SK-N-MC (cell line): ENCODE data around the gene C5AR2.
"Not testable (repeated sequence)": the region's sequence is repeated elsewhere in the genome, so short reads cannot be mapped to it uniquely, and the experiment has no call there.

Experiments
- DNase-seq: peaks from one replicate; pipeline ENCODE4 v3.0.0-alpha.2; 2011; ENCODE audit warnings: low read depth, low spot score
- H3K27ac ChIP-seq: fragments of 200-600 bp; sonication (generic); 2 replicates; pipeline ENCODE4 v1.5.1; 2016; ENCODE audit warnings: mixed run types
- H3K36me3 ChIP-seq: fragments of 200-600 bp; sonication (generic); 2 replicates; pipeline ENCODE4 v1.6.1; 2017; ENCODE audit warnings: antibody characterized with exemption, low read length, mixed read lengths; ENCODE audit not compliant: insufficient read depth
- H3K4me3 ChIP-seq: fragments of 200-600 bp; sonication (generic); 2 replicates; pipeline ENCODE4 v1.5.1; 2016
- H3K9ac ChIP-seq: fragments of 200-600 bp; sonication (generic); 2 replicates; pipeline ENCODE4 v1.8.0; 2017; ENCODE audit warnings: mixed run types, mixed read lengths; ENCODE audit not compliant: insufficient read length
- H3K9me3 ChIP-seq: fragments of 200-600 bp; sonication (generic); 2 replicates; pipeline ENCODE4 v1.6.1; 2017; ENCODE audit warnings: low read depth, mild to moderate bottlenecking, antibody characterized with exemption, low read length, moderate library complexity, mixed read lengths
- EZH2 ChIP-seq: fragments of 200-600 bp; sonication (generic); IDR thresholded peaks from one replicate; pipeline ENCODE4 v1.6.1; 2017; ENCODE audit warnings: antibody characterized with exemption
- FOXP2 ChIP-seq: optimal IDR thresholded peaks from 2 replicates; pipeline ENCODE3; 2011; ENCODE audit warnings: mild to moderate bottlenecking, moderate library complexity; ENCODE audit not compliant: insufficient read depth; ENCODE audit errors: extremely low read length, control extremely low read depth
- POLR2AphosphoS5 ChIP-seq: IDR thresholded peaks from 2 replicates; pipeline ENCODE4 v1.6.1; 2012; ENCODE audit warnings: mild to moderate bottlenecking, low read depth, low read length, borderline replicate concordance

Gene C5AR2

DNA sequence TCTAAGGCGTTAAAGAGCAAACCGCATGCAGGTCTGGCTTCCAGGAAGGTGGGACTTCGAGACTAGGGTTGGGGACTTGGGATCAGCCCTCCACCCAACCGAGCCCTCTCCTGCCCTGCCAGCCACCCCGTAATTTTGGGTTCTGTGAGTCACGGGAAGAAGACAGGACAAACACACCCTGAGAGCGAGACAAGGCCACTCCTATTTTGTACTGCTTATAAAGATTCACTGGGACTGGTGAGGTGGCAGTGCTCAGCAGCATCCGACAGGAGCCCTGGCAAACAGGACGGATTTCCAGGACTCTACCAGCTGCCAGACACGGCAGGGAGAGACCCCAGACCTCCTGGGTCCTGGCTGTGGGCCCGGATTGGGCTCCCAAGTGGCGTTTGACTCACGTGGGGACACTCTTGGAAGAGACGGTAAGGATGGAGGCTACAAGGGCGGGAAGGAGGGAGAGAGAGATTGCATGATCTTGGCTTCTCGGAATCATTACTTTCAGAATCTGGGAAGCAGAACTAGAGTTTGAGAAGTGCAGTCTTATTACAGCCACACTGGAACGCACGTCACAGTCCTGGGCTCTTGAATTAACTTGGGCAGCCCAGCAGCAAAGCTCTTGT lies at the start of gene C5AR2:
Gene C5AR2 (plus strand): TSS at position 245 of the 617 bp plus-strand sequence. CDS start 8,625 bp downstream, outside the sequence.
- no peak within 1 kb of the TSS for H3K4me3 ChIP-seq
- DNase-seq = no peak
- H3K9me3 ChIP-seq = no peaks in the 10 kb centered on the region
- TF ChIP-seq POLR2AphosphoS5 = no peak
- TF ChIP-seq EZH2 = no peak
- no peak for TF ChIP-seq FOXP2
- no peaks in the 10 kb centered on the region for H3K36me3 ChIP-seq
- no peak within 1 kb of the TSS for H3K9ac ChIP-seq
- H3K27ac ChIP-seq = no peak within 1 kb of the TSS

DNA sequence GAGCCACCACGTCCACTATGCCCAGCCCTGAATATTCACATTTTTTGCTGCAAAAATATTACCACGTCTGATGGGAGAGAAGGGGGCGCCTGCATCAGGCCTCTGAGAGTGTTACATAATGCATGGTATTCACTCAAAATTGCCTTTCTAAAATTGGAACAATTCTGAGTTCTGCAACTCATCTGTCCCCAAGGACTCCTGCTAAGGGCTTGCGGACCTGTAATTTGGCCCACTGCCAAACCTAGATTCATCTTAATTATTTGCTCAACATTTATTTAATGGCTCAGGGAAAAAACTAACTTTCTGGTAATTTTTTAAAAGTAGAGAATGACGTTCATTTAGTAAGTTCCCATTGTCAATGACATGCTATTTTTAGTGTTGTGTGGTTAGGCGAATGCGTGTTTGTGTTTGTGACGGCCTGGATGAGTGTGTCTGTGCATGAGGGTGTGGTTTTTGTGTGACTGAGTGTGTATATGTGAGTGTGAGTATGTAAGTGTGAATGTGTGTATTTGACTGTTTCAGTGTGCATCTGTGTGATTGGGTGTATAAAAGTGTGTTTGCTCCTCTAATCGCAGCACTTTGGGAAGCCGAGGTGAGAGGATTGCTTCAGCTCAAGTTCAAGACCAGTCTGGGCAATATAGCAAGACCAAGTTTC lies 48.4 kb upstream of the C5AR2 start:
- H3K9me3 ChIP-seq = no peaks in the 10 kb centered on the region
- DNase-seq = no peak
- H3K27ac ChIP-seq = no peak overlapping the region
- no peak overlapping the region for H3K9ac ChIP-seq
- TF ChIP-seq POLR2AphosphoS5 (no peak), FOXP2 (no peak), EZH2 (no peak)
- no peaks in the 10 kb centered on the region for H3K36me3 ChIP-seq
- H3K4me3 ChIP-seq = no peak overlapping the region

DNA sequence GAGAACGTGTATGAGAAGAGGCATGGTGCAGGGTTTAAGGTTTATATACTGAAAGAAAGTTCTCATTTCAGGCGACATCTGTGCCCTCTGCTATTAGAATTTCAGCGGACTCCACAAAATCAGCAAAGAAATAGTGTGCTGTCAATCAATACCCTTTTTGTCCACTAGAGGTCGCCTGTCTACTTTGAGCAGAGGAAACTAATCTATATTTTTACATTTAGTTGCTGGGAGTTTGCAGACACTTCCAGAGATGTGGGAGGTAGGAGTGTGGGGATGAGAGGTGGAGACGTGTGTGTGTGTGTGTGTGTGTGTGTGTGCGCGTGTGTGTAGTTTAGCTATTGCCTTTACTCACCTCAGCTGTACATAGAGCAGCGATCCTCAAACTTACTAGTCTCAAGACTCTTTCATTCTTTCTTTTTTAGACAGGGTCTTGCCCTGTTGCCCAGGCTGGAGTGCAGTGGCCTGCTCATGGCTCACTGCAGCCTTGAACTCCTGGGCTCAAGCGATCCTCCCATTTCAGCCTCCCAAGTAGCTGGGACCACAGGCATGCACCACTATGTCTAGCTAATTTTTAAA lies 47.6 kb upstream of the C5AR2 start:
- peak; percentile 56 for DNase-seq
- H3K36me3 ChIP-seq = no peaks in the 10 kb centered on the region
- no peaks in the 10 kb centered on the region for H3K9me3 ChIP-seq
- no peak overlapping the region for H3K27ac ChIP-seq
- no peak overlapping the region for H3K9ac ChIP-seq
- no peak overlapping the region for H3K4me3 ChIP-seq
- TF ChIP-seq EZH2 = no peak
- no peak for TF ChIP-seq POLR2AphosphoS5
- no peak for TF ChIP-seq FOXP2

DNA sequence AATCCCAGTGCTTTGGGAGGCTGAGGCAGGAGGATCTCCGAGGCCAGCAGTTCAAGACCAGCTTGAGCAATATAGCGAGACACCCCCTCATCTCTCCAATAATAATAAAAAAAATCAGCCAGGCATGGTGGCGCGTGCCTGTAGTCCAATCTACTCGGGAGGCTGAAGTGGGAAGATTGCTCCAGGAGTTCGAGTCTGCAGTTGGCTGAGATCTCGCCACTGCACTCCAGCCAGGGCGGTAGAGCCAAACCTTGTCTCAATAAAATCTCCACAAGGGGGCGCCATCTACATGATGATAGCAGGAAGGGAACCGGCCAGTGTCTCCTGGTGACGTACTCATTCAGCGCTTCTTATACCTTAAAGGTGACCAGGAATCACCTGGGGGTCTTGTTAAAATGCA lies 35.9 kb upstream of the C5AR2 start:
- Histone ChIP-seq H3K9me3 (no peaks in the 10 kb centered on the region), H3K36me3 (no peaks in the 10 kb centered on the region), H3K27ac (no peak overlapping the region), H3K4me3 (no peak overlapping the region), H3K9ac (no peak overlapping the region)
- TF ChIP-seq POLR2AphosphoS5 (no peak), FOXP2 (no peak), EZH2 (no peak)
- no peak for DNase-seq

DNA sequence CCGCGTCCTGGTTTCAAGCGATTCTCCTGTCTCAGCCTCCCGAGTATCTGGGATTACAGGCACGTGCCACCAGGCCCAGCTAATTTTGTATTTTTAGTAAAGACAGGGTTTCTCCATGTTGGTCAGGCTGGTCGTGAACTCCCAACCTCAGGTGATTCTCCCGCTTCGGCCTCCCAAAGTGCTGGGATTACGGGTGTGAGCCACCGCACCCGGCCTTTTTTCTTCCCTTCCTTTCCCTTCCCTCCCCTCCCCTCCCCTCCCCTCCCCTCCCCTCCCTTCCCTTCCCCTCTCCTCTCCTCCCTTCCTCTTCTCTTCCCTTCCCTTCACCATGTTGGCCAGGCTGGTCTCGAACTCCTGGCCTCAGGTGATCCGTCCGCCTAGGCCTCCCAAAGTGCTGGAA lies 31.1 kb upstream of the C5AR2 start:
- not testable (repeated sequence) for H3K36me3 ChIP-seq, H3K9ac ChIP-seq, DNase-seq, H3K4me3 ChIP-seq, H3K9me3 ChIP-seq, H3K27ac ChIP-seq

DNA sequence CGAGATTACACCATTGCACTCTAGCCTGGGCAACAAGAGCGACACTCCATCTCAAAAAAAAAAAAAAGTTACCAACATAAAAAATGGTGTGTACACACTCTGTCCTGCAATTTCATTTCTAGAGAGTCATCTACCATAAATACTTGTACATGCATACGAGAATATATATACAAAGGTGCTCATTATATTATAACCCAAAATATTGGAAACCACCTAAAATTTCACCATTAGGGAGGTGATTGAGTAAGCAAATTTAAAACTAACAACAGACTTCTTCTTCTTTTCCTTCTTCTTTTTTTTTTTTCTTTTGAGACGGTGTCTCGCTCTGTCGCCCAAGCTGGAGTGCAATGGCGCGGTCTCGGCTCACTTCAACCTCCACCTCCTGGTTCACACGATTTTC lies 29.7 kb upstream of the C5AR2 start:
- TF ChIP-seq EZH2 = no peak
- TF ChIP-seq POLR2AphosphoS5 = no peak
- no peak for TF ChIP-seq FOXP2
- Histone ChIP-seq H3K4me3 (no peak overlapping the region), H3K9me3 (no peaks in the 10 kb centered on the region), H3K36me3 (no peaks in the 10 kb centered on the region), H3K27ac (no peak overlapping the region), H3K9ac (no peak overlapping the region)
- DNase-seq = no peak

DNA sequence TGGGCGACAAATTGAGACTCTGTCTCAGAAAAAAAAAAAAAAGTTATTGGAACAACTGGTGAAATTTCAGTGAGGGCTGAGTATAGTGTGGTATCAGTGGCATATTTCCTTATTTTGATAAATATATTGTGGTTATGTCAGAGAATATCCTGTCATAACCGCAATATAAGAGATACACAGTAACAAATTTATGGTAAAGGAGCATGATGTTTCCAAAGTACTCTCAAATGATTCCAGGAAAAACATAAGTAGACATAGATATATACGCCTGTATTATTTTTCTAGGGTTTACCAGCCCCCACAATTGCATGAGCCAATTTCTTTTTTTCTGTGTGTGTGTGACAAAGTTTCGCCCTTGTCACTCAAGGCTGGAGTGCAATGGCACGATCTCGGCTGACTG lies 28.0 kb upstream of the C5AR2 start:
- Histone ChIP-seq H3K9me3 (no peaks in the 10 kb centered on the region), H3K36me3 (no peaks in the 10 kb centered on the region), H3K4me3 (no peak overlapping the region), H3K9ac (no peak overlapping the region), H3K27ac (no peak overlapping the region)
- TF ChIP-seq POLR2AphosphoS5 (no peak), EZH2 (no peak), FOXP2 (no peak)
- no peak for DNase-seq

DNA sequence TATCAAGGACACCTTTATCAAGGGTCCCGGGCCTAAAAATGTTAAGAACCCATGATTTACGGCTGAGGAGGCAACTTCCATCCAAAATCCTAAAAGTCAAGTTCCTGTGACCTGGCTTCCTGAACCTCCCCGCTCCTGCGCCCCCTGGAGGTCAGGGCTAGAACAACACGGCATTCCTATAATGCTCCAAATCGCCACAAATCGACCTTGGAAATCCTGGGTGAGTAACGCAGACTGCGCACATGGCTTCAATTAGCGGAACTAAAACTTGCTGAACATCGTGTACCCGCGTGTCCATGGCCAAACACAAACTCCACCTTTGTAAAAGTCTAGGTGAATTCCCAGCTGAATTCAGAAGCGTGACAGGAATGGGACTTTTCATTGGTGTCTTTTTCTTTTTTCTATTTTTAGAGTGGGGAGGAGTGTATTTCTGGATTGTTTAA lies 26.6 kb upstream of the C5AR2 start:
- Histone ChIP-seq H3K9me3 (no peaks in the 10 kb centered on the region), H3K9ac (no peak overlapping the region), H3K4me3 (peak overlapping the region; percentile 68), H3K27ac (no peak overlapping the region), H3K36me3 (no peaks in the 10 kb centered on the region)
- no peak for DNase-seq
- TF ChIP-seq EZH2 = no peak
- TF ChIP-seq POLR2AphosphoS5 = no peak
- TF ChIP-seq FOXP2 = no peak
